Activated CD4-positive, alpha-beta T cell treated with anti-CD3 and anti-CD28 coated beads, Interleukin-10, Interleukin-2, amounts not matched to agents 100 ng/mL and 50 ng/mL, durations not matched to agents 16 hours and 8 hours (primary cell): Measurements from ENCODE around the gene CELA1.
A peak's percentile ranks its signal among the peaks of the same experiment; 100 is the strongest.
"Not testable (repeated sequence)": the region's sequence is repeated elsewhere in the genome, so short reads cannot be mapped to it uniquely, and the experiment has no call there.

Experiments used
- DNase-seq: peaks from one replicate; pipeline ENCODE4 v3.0.0-alpha.2; 2020

The CELA1 gene

GRCh38 chr12:51341251-51342007 is 5.0 kb downstream of the CELA1 start:
- DNase-seq = peak; percentile 78

GRCh38 chr12:51339750-51340149 is 6.7 kb downstream of the CELA1 start:
- DNase-seq = no peak

DNA sequence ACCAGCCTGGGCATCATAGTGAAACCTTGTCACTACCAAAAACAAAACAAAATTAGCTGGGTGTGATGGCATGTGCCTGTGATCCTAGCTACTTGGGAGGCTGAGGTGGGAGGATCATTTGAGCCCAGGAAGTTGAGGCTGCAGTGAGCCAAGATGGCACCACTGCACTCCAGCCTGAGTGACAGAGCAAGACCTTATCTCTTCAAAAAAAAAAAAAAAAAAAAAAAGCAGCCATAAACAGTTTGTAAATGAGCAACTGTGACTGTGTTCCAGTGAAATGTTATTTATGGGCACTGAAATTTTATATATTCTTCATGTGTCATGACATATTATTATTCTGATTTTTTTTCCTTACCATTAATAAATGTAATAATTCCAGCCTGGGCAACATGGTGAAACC is 9.1 kb downstream of the CELA1 start:
- not testable (repeated sequence) for DNase-seq

DNA sequence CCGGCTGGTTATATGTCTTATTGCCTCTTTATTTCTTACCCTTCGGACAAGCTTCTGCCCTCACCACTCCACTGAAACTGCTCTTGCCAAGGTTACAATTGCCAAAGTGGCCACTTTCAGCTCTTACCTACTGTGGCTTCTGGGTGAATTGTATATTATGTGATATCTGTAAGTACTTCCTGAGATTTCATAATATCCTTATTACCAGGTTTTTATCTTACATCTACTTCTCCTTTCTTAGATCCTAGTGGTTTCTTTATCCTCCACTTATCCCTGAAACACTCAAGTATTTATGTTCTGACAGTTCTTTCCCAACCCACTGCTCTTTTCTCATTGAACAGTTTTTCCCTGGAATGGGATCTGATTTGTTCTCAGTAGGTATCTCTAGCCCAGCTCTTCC is 10.5 kb downstream of the CELA1 start:
- DNase-seq = no peak

DNA sequence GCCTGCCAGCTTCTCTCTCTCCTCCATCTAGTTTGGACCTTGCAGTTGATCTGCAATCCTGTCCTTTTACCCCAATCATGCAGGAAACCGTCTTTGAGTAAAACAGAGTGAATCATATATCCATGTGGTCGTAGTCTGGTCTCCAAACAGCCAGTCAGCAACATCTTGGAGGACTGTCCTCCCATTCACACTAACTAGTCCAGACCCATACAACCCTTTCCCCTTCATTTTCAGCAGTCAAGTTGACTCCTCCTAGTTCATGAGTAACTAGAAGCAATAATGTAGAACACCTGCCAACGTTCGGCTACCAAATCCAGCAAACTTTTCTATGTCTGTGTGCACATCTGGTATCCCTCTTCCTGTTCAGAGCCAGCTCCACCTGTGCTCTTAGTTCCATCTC is 11.7 kb downstream of the CELA1 start:
- DNase-seq = no peak

DNA sequence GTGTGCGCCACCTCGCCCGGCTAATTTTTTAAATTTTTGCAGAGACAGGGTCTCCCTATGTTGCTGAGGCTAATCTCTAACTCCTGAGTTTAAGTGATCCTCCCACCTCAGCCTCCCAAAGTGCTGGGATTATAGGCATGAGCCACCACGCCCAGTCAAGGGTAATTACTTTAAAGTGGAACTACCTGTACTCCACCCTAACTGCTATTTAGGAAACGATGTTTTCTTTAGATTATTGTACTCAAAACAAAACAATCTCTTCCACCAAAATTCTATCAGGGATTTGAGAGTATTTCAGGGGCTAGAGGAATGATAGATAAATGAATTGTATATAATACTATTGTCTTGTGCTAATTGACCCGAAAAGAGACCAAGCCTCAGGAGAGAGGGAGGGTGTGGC is 12.9 kb downstream of the CELA1 start:
- no peak for DNase-seq

DNA sequence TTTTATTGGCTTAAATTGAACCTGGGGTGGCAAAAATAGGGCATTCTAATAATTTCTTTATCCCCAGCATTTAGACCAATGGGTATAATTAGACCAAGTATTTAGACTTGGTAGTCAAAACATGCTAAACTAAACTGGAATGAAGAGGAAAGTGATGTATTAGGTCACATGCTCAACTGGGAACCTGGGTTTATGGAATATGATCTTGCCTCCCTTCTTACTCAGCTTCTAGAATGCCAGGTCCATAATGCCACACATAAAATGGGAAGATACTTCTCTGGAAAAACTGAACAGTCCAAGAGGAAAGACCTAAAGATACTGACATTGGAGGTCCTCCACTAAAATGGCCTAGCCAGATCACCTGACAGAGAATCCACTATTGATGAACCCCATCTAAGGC is 16.3 kb downstream of the CELA1 start:
- no peak for DNase-seq

DNA sequence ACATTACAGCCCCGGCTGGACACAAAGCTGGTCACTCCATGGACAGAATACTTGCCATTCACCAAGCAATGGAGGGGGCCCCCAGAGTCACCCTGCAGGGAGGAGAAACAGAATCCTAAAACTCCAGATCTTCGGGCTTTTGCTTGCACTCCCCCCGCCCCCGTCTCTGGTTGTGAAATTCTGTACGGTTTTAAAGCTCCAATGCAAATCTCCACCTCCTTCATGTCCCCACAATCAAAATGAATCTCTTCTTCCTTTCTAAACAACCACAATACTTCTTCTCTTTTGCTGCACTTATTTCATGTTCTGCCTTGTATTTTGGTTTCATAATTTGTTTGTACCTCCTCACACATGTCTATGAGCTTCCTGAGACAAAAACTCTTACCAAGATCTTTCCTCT is 16.7 kb downstream of the CELA1 start:
- peak; percentile 26 for DNase-seq

DNA sequence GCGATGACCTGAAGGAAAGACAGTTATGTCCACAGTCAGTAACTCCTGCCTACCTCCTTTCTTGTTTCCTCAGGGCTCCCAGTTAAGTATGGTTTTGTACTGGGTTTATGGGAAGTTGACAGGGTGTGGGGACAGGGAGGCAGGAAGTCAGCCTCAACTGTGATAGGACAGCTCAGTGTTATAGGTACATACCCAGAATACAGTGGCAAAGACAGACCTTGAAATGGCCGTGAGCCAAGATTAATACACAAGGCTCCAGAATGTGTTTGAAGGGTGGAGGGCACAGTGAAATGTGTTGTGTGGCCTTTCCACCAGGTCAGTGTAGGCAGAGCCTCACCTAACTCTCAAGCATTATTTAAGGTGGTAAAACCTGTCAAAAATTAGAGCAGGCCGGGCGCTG is 17.9 kb downstream of the CELA1 start:
- no peak for DNase-seq

- peak; percentile 69 for DNase-seq
Measured at GRCh38 chr12:51326698-51327439, 19.6 kb downstream of the CELA1 start.

- DNase-seq = no peak
Measured at GRCh38 chr12:51324953-51325352, 21.5 kb downstream of the CELA1 start.

GRCh38 chr12:51323966-51324895 is 22.2 kb downstream of the CELA1 start, which contains the start of gene BIN2:
TSS of gene BIN2 (minus strand) at chr12:51324174. CDS start at chr12:51324102, 72 bp downstream.
- DNase-seq = peak; percentile 87

DNA sequence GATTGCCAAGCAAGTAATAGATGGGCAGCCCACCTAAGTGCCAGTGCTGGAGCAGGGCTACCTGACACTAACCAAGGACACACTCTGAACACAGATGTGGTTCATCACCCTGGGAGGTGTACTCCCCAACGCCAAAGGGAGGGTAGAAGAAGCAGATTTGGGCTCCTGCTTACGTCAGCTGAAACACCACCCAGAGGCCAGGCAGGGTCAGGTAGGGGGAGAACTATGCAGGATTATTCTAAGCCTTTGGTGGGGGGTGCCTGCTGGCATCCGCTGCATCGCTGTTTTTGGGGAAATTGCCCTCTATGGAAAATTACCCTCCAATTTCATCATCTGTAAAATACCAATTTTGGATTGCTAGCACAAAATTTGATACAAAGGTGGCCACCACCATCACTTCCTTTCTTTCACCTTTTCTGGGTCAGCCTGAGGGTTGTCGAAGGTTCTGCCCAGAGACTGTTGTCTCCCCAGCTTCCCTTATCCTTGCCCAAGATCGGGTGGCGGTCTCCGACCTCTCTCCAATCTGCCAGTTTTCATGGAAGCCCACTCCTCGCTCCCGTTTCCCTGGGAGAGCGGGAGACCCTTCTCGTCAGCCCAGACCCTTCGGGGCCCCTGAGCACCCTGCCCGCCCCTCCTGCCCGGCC is 23.0 kb downstream of the CELA1 start:
- DNase-seq = peak; percentile 62

- peak; percentile 54 for DNase-seq
Measured at GRCh38 chr12:51322452-51322851, 24.0 kb downstream of the CELA1 start.

GRCh38 chr12:51321882-51322281 is 24.6 kb downstream of the CELA1 start:
- no peak for DNase-seq

DNA sequence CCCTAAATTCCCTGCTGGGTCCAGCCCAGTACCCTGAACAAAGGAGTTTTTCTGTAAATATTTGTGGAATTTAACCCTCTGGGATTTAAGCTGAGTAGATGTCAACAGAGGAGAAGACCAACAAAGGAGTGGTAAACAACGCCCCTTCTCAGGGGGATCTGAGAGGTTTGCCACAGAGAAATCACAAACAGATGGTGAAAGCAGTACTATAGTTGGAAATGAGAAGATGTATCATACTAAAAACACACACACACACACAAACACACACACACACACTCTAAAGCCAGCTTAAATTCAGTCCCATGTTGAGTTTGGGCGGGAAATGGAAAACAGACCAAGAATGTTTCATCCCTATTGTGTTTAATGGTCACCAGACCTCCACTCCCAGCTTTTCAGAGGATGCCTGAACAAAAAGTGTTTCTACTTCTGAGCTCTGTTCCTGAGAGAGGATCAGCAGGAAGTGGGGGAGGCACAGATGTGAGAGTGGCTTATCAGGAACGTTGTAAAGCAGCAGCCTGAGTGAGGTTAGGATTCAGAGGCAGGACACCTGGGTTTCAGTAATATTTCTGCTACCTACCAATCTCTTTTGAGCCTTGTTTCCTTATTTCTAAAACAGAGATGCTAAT is 25.7 kb downstream of the CELA1 start:
- DNase-seq = peak; percentile 34

GRCh38 chr12:51320311-51320694 is 26.2 kb downstream of the CELA1 start:
- no peak for DNase-seq

- peak; percentile 68 for DNase-seq
Measured at GRCh38 chr12:51318846-51319599, 27.5 kb downstream of the CELA1 start.

DNA sequence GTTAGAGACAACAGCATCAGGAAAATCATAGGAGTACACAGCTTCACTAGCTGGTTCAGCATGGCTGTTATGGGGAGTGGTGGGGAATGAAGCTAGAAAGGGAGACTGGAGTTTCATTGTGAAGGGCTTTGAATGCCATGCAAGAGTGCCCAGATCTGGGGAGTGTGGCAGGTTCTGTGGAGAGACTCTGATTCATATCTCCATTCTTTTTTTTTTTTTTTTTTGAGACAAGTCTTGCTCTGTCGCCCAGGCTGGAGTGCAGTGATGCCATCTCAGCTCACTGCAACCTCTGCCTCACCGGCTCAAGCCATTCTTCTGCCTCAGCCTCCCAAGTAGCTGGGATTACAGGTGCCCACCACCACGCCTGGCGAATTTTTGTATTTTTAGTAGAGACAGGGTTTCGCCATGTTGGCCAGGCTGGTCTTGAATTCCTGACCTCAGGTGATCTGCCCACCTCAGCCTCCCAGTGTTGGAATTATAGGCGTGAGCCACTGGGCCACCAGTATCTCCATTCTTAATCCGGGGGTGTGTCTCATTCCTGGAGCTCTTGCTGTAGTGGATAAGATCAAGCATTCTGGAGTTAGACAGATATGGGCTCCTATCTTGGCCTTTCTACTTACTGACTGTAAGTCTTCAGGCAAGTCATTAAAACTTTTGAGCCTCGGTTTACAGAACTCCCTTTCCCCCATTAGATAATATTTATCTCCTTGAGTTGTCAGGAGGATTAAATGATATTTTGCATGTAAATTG is 28.2 kb downstream of the CELA1 start:
- not testable (repeated sequence) for DNase-seq

GRCh38 chr12:51311389-51311788 is 35.1 kb downstream of the CELA1 start:
- no peak for DNase-seq
